H1 (cell line): Measurements from ENCODE around the gene PPP1R3C. TPM values are rescaled to one million over a fixed set of nuclear protein-coding genes. Genes with fewer than 3 reads are reported as not detected.

ENCODE experiments used
- CTCF ChIA-PET: fragments of 300-600 bp; sonication (Branson Sonifier 250); formaldehyde crosslinking; loops from one replicate; lab custom pipeline; 2021; ENCODE audit not compliant: partially characterized antibody; lab: Charles Lee
- POLR2A ChIA-PET: fragments of 300-600 bp; sonication (Branson Sonifier 250); formaldehyde crosslinking; loops from one replicate; lab custom pipeline; 2021; ENCODE audit warnings: inconsistent platforms; ENCODE audit not compliant: partially characterized antibody; lab: Charles Lee
- DNase-seq, 2 experiments: peaks; one replicate each; pipeline versions ENCODE4 v3.0.0 to v3.0.0-alpha.2; 2010 to 2022; ENCODE audit warnings: low spot score in 2 of 2, low read depth in 1 of 2, mixed read lengths in 1 of 2
- FAIRE-seq: peaks from 2 replicates; lab custom pipeline; 2011; peaks lifted over from hg19 to GRCh38; lab: Jason Lieb, UNC
- H2AFZ ChIP-seq: 2 replicates; pipeline ENCODE4 v1.8.1; 2012; ENCODE audit warnings: low read length, inconsistent platforms
- H2AK5ac ChIP-seq: 2 replicates; pipeline ENCODE4 v1.6.1; 2013; ENCODE audit warnings: low read depth, low read length
- H2BK120ac ChIP-seq: replicated peaks from 2 replicates; pipeline ENCODE3; 2013; ENCODE audit warnings: low read depth, low read length, inconsistent platforms
- H2BK12ac ChIP-seq: 2 replicates; pipeline ENCODE4 v1.6.1; 2013; ENCODE audit warnings: low read depth, low read length
- H2BK15ac ChIP-seq: 2 replicates; pipeline ENCODE4 v1.6.1; 2013; ENCODE audit warnings: low read length
- H2BK20ac ChIP-seq: 2 replicates; pipeline ENCODE4 v1.6.1; 2013; ENCODE audit warnings: low read length
- H2BK5ac ChIP-seq: 2 replicates; pipeline ENCODE4 v1.6.1; 2013; ENCODE audit warnings: low read depth, low read length
- H3K14ac ChIP-seq: 2 replicates; pipeline ENCODE4 v1.6.1; 2013; ENCODE audit warnings: inconsistent platforms; ENCODE audit not compliant: insufficient read length
- H3K18ac ChIP-seq: 2 replicates; pipeline ENCODE4 v1.6.1; 2013; ENCODE audit warnings: low read length; ENCODE audit errors: extremely low read depth
- H3K23ac ChIP-seq: 2 replicates; pipeline ENCODE4 v1.6.1; 2013; ENCODE audit warnings: inconsistent platforms; ENCODE audit not compliant: insufficient read length
- H3K23me2 ChIP-seq: 2 replicates; pipeline ENCODE4 v1.6.1; 2013; ENCODE audit warnings: low read depth, low read length
- H3K27ac ChIP-seq: 2 replicates; pipeline ENCODE4 v1.6.1; 2011; ENCODE audit warnings: low read depth, low read length, inconsistent platforms
- H3K27me3 ChIP-seq, 4 experiments: replicated peaks in 1 of 4; 1 replicate in 1 of 4; 2 replicates in 3 of 4; pipeline versions ENCODE4 v1.6.1 to v1.8.1; 2011 to 2013; ENCODE audit warnings: low read length in 3 of 4, mild to moderate bottlenecking in 3 of 4, inconsistent platforms in 2 of 4, mixed read lengths in 2 of 4, moderate library complexity in 1 of 4; ENCODE audit not compliant: control insufficient read depth in 3 of 4, insufficient read depth in 3 of 4; ENCODE audit errors: extremely low read depth in 1 of 4
- H3K36me3 ChIP-seq, 4 experiments: 2 replicates each; pipeline versions ENCODE4 v1.6.1 to v1.8.1; 2011 to 2013; ENCODE audit warnings: mild to moderate bottlenecking in 4 of 4, low read length in 3 of 4, moderate library complexity in 2 of 4, control low read depth in 1 of 4, inconsistent platforms in 1 of 4; ENCODE audit not compliant: insufficient read depth in 4 of 4, control insufficient read depth in 2 of 4
- H3K4ac ChIP-seq: replicated peaks from 2 replicates; pipeline ENCODE3; 2013; ENCODE audit warnings: low read length, low read depth, mixed read lengths, inconsistent platforms; ENCODE audit not compliant: insufficient read length
- H3K4me1 ChIP-seq, 4 experiments: replicated peaks in 1 of 4; 1 replicate in 1 of 4; 2 replicates in 3 of 4; pipeline versions ENCODE4 v1.6.1 to v1.8.1; 2011 to 2013; ENCODE audit warnings: low read length in 3 of 4, inconsistent platforms in 2 of 4, mixed read lengths in 1 of 4; ENCODE audit not compliant: insufficient read depth in 4 of 4, control insufficient read depth in 3 of 4
- H3K4me2 ChIP-seq, 2 experiments: 2 replicates each; pipeline versions ENCODE4 v1.6.1 to v1.8.1; 2011 to 2013; ENCODE audit warnings: low read depth in 2 of 2, low read length in 2 of 2, control low read depth in 1 of 2, inconsistent platforms in 1 of 2, mild to moderate bottlenecking in 1 of 2; ENCODE audit not compliant: insufficient read depth in 1 of 2
- H3K4me3 ChIP-seq, 4 experiments: fragments of 200-600, 300-600 bp in 1 of 4; sonication (generic), shearing (Covaris generic), sonication (Bioruptor Twin) in 1 of 4; 2 replicates each; pipeline versions ENCODE4 v1.5.1 to v1.8.1; 2011 to 2016; ENCODE audit warnings: low read length in 4 of 4, low read depth in 3 of 4, control low read depth in 2 of 4, inconsistent platforms in 2 of 4, mild to moderate bottlenecking in 2 of 4, mixed read lengths in 1 of 4, moderate library complexity in 1 of 4; ENCODE audit not compliant: insufficient read depth in 2 of 4; ENCODE audit errors: extremely low read depth in 1 of 4
- H3K56ac ChIP-seq: replicated peaks from 2 replicates; pipeline ENCODE3; 2013; ENCODE audit warnings: low read depth, mild to moderate bottlenecking, mixed read lengths, low read length, inconsistent platforms; ENCODE audit not compliant: insufficient read length
- H3K79me1 ChIP-seq: 2 replicates; pipeline ENCODE4 v1.6.1; 2013; ENCODE audit warnings: low read depth, low read length, control low read depth
- H3K79me2 ChIP-seq, 2 experiments: 2 replicates each; pipeline versions ENCODE4 v1.6.1 to v1.8.1; 2012 to 2013; ENCODE audit warnings: low read length in 2 of 2, mild to moderate bottlenecking in 2 of 2, inconsistent platforms in 1 of 2; ENCODE audit not compliant: insufficient read depth in 2 of 2, control insufficient read depth in 1 of 2
- H3K9ac ChIP-seq, 4 experiments: replicated peaks in 1 of 4; 1 replicate in 1 of 4; 2 replicates in 3 of 4; pipeline versions ENCODE4 v1.6.1 to v1.8.1; 2011 to 2013; ENCODE audit warnings: low read depth in 3 of 4, low read length in 3 of 4, control low read depth in 2 of 4, mild to moderate bottlenecking in 2 of 4, moderate library complexity in 2 of 4, inconsistent platforms in 1 of 4; ENCODE audit errors: extremely low read depth in 1 of 4
- H3K9me3 ChIP-seq, 2 experiments: 2 replicates each; pipeline versions ENCODE4 v1.6.1 to v1.8.1; 2012 to 2013; ENCODE audit warnings: mild to moderate bottlenecking in 2 of 2, moderate library complexity in 2 of 2, control low read depth in 1 of 2, inconsistent platforms in 1 of 2, low read depth in 1 of 2, low read length in 1 of 2, mixed read lengths in 1 of 2; ENCODE audit not compliant: insufficient read depth in 2 of 2
- H4K20me1 ChIP-seq, 2 experiments: replicated peaks in 1 of 2; 2 replicates each; pipeline versions ENCODE3 to v1.8.1; 2011 to 2013; ENCODE audit warnings: inconsistent platforms in 2 of 2, low read length in 2 of 2, mild to moderate bottlenecking in 1 of 2; ENCODE audit not compliant: insufficient read depth in 2 of 2, control insufficient read depth in 1 of 2
- H4K5ac ChIP-seq: 2 replicates; pipeline ENCODE4 v1.6.1; 2013; ENCODE audit warnings: low read length, low read depth, mixed read lengths, inconsistent platforms; ENCODE audit not compliant: insufficient read length
- H4K8ac ChIP-seq: 2 replicates; pipeline ENCODE4 v1.8.0; 2013; ENCODE audit warnings: mild to moderate bottlenecking, moderate library complexity, low read length, inconsistent platforms; ENCODE audit not compliant: insufficient read depth; ENCODE audit errors: extremely low read depth
- H4K91ac ChIP-seq: replicated peaks from 2 replicates; pipeline ENCODE3; 2013; ENCODE audit warnings: low read length, mixed read lengths, inconsistent platforms; ENCODE audit not compliant: insufficient read length
- WGBS, 2 experiments: shearing (Covaris generic) in 1 of 2; methylation state at CpG; one replicate each; pipeline versions ENCODE4 v1.1.6 to v1.1.7; 2013 to 2015; ENCODE audit warnings: low lambda C conversion rate in 2 of 2, mixed read lengths in 2 of 2, inconsistent platforms in 1 of 2, low coverage in 1 of 2, missing lambda C conversion rate in 1 of 2; ENCODE audit not compliant: insufficient replicate concordance in 2 of 2, insufficient coverage in 1 of 2, insufficient read length in 1 of 2; ENCODE audit errors: extremely low coverage in 1 of 2, missing lambda C conversion rate in 1 of 2; 5-methylcytosine and 5-hydroxymethylcytosine counted together
- long read RNA-seq, 2 experiments: library from RNA in 1 of 2; library from capped mRNA in 1 of 2; stranded (forward); transcript quantifications; one replicate each; pipeline ENCODE4 v2.0.0, GENCODE V29; 2021; ENCODE audit warnings: inconsistent platforms in 1 of 2
- polyA minus RNA-seq, 3 experiments: library from RNA; depleted of rRNA, polyadenylated mRNA; stranded (reverse); fragments of >200 nt; gene quantifications; 1 replicate in 2 of 3; 2 replicates in 1 of 3; pipeline ENCODE4 v1.2.3, GENCODE V29; 2011
- polyA plus RNA-seq, 7 experiments: library from polyadenylated mRNA; depleted of rRNA in 3 of 7; stranded (reverse) in 5 of 7; unstranded in 2 of 7; fragments of >200 nt in 5 of 7; fragments of 200-250 nt in 2 of 7; gene quantifications; 1 replicate in 5 of 7; 2 replicates in 1 of 7; 4 replicates in 1 of 7; pipeline versions ENCODE4 v1.2.1 to v1.2.3, GENCODE V29; 2011 to 2013; ENCODE audit warnings: missing spikeins in 2 of 7, mixed read lengths in 2 of 7
- total RNA-seq: library from RNA; stranded (reverse); fragmentation: NEBNext Ultra II Directional; extraction: Animal tissue kit (Norgen Biotek cat#: 25700); gene quantifications from 2 replicates; pipeline ENCODE4 v1.2.1, GENCODE V29; 2021

PPP1R3C gene
- total RNA-seq (1.3 and 1.7 TPM in 2 replicates), polyA plus RNA-seq (2011; rRNA removed) (0.67 and 1.3 TPM in 2 replicates), polyA minus RNA-seq (2011; rRNA and poly(A)+ RNA removed) (2.8 and 3.4 TPM in 2 replicates)
- 1.0 TPM for polyA plus RNA-seq (2011; cell fraction: cytosol; rRNA removed)
- 0.87 TPM for polyA plus RNA-seq (2011; cell fraction: nucleus; rRNA removed)
- 1.0 to 1.8 TPM (median 1.3 TPM) in 4 replicates for polyA plus RNA-seq (2012, experiment 1 of 2)
- polyA plus RNA-seq (2012, experiment 2 of 2): 0.33 TPM
- polyA plus RNA-seq (2013, experiment 1 of 2): 0.89 TPM
- polyA plus RNA-seq (2013, experiment 2 of 2): 0.90 TPM
- 0.73 TPM for polyA minus RNA-seq (2011; cell fraction: cytosol; rRNA and poly(A)+ RNA removed)
- polyA minus RNA-seq (2011; cell fraction: nucleus; rRNA and poly(A)+ RNA removed): 3.4 TPM
- long read RNA-seq, experiment 1, partial matches to known transcripts: 0 of 1 reads
- long read RNA-seq, experiment 1, other reads (novel, unspliced or antisense): 1 of 1 reads
- long read RNA-seq, experiment 2, partial matches to known transcripts: 0 of 2 reads
- long read RNA-seq, experiment 2, other reads (novel, unspliced or antisense): 2 of 2 reads

DNA sequence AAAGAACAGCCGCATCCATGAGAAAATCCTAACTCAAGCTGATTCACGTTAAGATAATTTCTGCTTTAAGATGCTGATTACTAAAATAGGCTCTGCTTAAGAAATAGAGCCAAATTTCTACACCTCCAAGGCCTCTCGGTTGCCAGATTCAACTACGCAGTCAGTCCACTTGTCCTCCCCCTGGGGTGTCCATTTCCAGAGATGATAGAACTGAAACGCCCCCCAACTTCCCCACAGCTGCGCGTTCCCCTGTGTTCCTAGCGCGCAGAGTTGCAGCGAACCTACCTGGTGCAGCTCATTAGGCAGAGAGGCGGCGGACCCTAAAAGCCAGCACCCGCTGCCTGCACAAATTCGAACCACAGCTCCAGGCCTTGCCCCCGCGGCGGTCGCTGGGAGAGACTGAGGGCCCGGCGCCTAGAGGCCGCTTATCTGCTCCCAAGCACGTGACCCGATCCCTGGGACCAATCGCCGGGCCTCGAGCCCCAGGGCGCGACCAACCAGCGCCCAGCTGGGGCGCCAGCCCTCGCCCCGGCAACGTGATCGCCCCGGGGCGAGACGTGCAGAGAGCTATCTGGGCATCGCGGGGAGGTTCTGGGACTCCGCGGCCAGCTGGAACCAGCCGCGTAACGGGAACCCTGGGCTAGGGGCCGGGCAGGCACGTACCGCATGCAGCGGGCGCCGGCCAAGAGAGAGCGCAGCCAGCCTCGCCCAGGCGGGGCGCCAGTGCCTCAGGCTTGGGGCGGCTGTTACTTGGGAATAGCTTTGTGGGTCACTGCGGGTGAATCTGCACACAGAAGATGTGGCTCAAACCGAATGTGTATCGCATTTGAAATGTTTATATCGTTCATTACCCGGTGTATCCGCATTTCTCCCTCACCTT lies at the start of gene PPP1R3C:
Gene PPP1R3C (minus strand): TSS at position 401 of the 880 bp plus-strand sequence. CDS start 102 bp downstream, at position 299.
- peaks cover 0 to 3% (median 3%) of the 10 kb centered on the region in 4 experiments; a peak in 2 of 7 replicates for H3K4me1 ChIP-seq
- no peak within 1 kb of the TSS for H3K14ac ChIP-seq
- H3K9me3 ChIP-seq: no peaks in the 10 kb centered on the region
- H3K27ac ChIP-seq: no peak within 1 kb of the TSS
- H2BK12ac ChIP-seq: no peak within 1 kb of the TSS
- no peaks in the 10 kb centered on the region for H3K79me1 ChIP-seq
- peak within 1 kb of the TSS; percentile 93 for H2AFZ ChIP-seq
- H4K5ac ChIP-seq: peak within 1 kb of the TSS; percentile 47
- H4K20me1 ChIP-seq: no peaks in the 10 kb centered on the region
- WGBS, 2 experiments: 12% methylated on average over 60 of the region's 61 CpGs; no CpG with 5 or more reads in 1 of the 2 experiments
- FAIRE-seq (no peak), DNase-seq (peak; percentile 73 to 90)
- H2BK5ac ChIP-seq: no peak within 1 kb of the TSS
- no peak within 1 kb of the TSS for H2BK20ac ChIP-seq
- no peak within 1 kb of the TSS; the same call in 1 of the 2 replicates for H3K18ac ChIP-seq
- H3K27me3 ChIP-seq: peaks cover 4 to 25% (median 20%) of the 10 kb centered on the region in 4 experiments
- peak within 1 kb of the TSS; percentile 23 to 55 (median 36) for H3K4me3 ChIP-seq
- H3K23ac ChIP-seq: no peak within 1 kb of the TSS
- no peaks in the 10 kb centered on the region for H3K36me3 ChIP-seq
- peaks cover 3% of the 10 kb centered on the region; the same call in 1 of the 2 replicates for H3K23me2 ChIP-seq
- ChIA-PET POLR2A (interaction anchor here (0.8 to 2.0 kb wide), 3 partner anchors 9 to 54 kb away, joined by 3 to 5 read pairs (median 3); no protein-coding TSS in a partner anchor), CTCF (interaction anchor here (0.6 to 6.4 kb wide), 20 partner anchors 9 to 693 kb away, joined by 3 to 82 read pairs (median 4); no protein-coding TSS in a partner anchor)
- H3K4me2 ChIP-seq: peak within 1 kb of the TSS; percentile 62 to 73
- 0 out of 2 replicates have a peak within 1 kb of the TSS, but pooled peaks have one; percentile 40 for H2BK15ac ChIP-seq
- H3K4ac ChIP-seq: no peak within 1 kb of the TSS
- H3K79me2 ChIP-seq: no peaks in the 10 kb centered on the region
- peak within 1 kb of the TSS; percentile 6 for H2BK120ac ChIP-seq
- peak within 1 kb of the TSS; percentile 59; the same call in 1 of the 2 replicates for H4K8ac ChIP-seq
- H3K56ac ChIP-seq: no peak within 1 kb of the TSS
- no peak within 1 kb of the TSS for H4K91ac ChIP-seq
- no peak within 1 kb of the TSS for H3K9ac ChIP-seq
- no peak within 1 kb of the TSS for H2AK5ac ChIP-seq
